Astrocyte (in vitro differentiated cells and primary cell): Measurements from ENCODE around the gene PPP2R5E. TPM values are rescaled to one million over a fixed set of nuclear protein-coding genes. Genes with fewer than 3 reads are reported as not detected.

ENCODE experiments used
- DNase-seq: peaks from one replicate; pipeline ENCODE4 v3.0.0-alpha.2; 2010; ENCODE audit warnings: low read depth
- FAIRE-seq: peaks from 2 replicates; lab custom pipeline; 2011; peaks lifted over from hg19 to GRCh38; lab: Jason Lieb, UNC
- H2AFZ ChIP-seq: 2 replicates; pipeline ENCODE4 v1.6.0; 2012; ENCODE audit warnings: low read depth, low read length, inconsistent platforms
- H3K27ac ChIP-seq: 2 replicates; pipeline ENCODE4 v1.5.1; 2011; ENCODE audit warnings: low read depth, low read length, inconsistent platforms
- H3K27me3 ChIP-seq: 2 replicates; pipeline ENCODE4 v1.6.0; 2011; ENCODE audit warnings: low read length, inconsistent platforms; ENCODE audit not compliant: insufficient read depth
- H3K36me3 ChIP-seq: 2 replicates; pipeline ENCODE4 v1.5.1; 2011; ENCODE audit warnings: low read length, inconsistent platforms; ENCODE audit not compliant: insufficient read depth
- H3K4me1 ChIP-seq: 2 replicates; pipeline ENCODE4 v1.5.1; 2011; ENCODE audit warnings: low read length, inconsistent platforms; ENCODE audit not compliant: insufficient read depth
- H3K4me2 ChIP-seq: 2 replicates; pipeline ENCODE4 v1.6.0; 2012; ENCODE audit warnings: low read length, inconsistent platforms
- H3K4me3 ChIP-seq: 2 replicates; pipeline ENCODE4 v1.5.1; 2011; ENCODE audit warnings: low read depth, mild to moderate bottlenecking, low read length, inconsistent platforms; ENCODE audit not compliant: insufficient read depth
- H3K79me2 ChIP-seq: 2 replicates; pipeline ENCODE4 v1.6.0; 2012; ENCODE audit warnings: mild to moderate bottlenecking, low read length, inconsistent platforms; ENCODE audit not compliant: insufficient read depth
- H3K9ac ChIP-seq: 2 replicates; pipeline ENCODE4 v1.6.0; 2012; ENCODE audit warnings: mild to moderate bottlenecking, low read length, inconsistent platforms
- H3K9me3 ChIP-seq: 2 replicates; pipeline ENCODE4 v1.5.1; 2012; ENCODE audit warnings: low read depth, mild to moderate bottlenecking, low read length, inconsistent platforms; ENCODE audit not compliant: insufficient read depth
- H4K20me1 ChIP-seq: 2 replicates; pipeline ENCODE4 v1.6.0; 2012; ENCODE audit warnings: low read length, inconsistent platforms; ENCODE audit not compliant: insufficient read depth
- H3K27ac Mint-ChIP-seq: one replicate; pipeline ENCODE4 v1.8.0; 2021; ENCODE audit warnings: mild to moderate bottlenecking, mixed read lengths; ENCODE audit not compliant: unreplicated experiment
- H3K27me3 Mint-ChIP-seq: one replicate; pipeline ENCODE4 v1.8.0; 2021; ENCODE audit warnings: low read depth, mixed read lengths; ENCODE audit not compliant: unreplicated experiment
- H3K36me3 Mint-ChIP-seq: one replicate; pipeline ENCODE4 v1.8.0; 2021; ENCODE audit warnings: low read depth, mixed read lengths; ENCODE audit not compliant: unreplicated experiment
- H3K4me1 Mint-ChIP-seq: one replicate; pipeline ENCODE4 v1.8.0; 2021; ENCODE audit warnings: low read depth, mixed read lengths; ENCODE audit not compliant: unreplicated experiment
- H3K4me3 Mint-ChIP-seq: one replicate; pipeline ENCODE4 v1.8.0; 2021; ENCODE audit warnings: mild to moderate bottlenecking, moderate library complexity, mixed read lengths; ENCODE audit not compliant: unreplicated experiment
- H3K9me3 Mint-ChIP-seq: one replicate; pipeline ENCODE4 v1.8.0; 2021; ENCODE audit warnings: mild to moderate bottlenecking, mixed read lengths; ENCODE audit not compliant: unreplicated experiment
- CTCF ChIP-seq: IDR thresholded peaks from 2 replicates; pipeline ENCODE4 v1.5.1; 2011; ENCODE audit warnings: low read depth, mild to moderate bottlenecking, inconsistent platforms, low read length, moderate library complexity; ENCODE audit not compliant: insufficient read depth
- EZH2 ChIP-seq: IDR thresholded peaks from 2 replicates; pipeline ENCODE4 v1.6.1; 2012; ENCODE audit warnings: mild to moderate bottlenecking, low read length, inconsistent platforms; ENCODE audit not compliant: insufficient read depth
- total RNA-seq: library from RNA; stranded (reverse); gene quantifications from 2 replicates; pipeline ENCODE4 v1.2.1, GENCODE V29; 2021

PPP2R5E gene
- total RNA-seq, 1 donor from 2014 or later, result 69.3 TPM

GRCh38 chr14:63394841-63395240, 148.3 kb downstream of the PPP2R5E start:
- Histone ChIP-seq H3K4me3 (no peak overlapping the region), H4K20me1 (peaks cover 3% of the 10 kb centered on the region), H3K27ac (no peak overlapping the region), H3K79me2 (no peaks in the 10 kb centered on the region), H3K9ac (no peak overlapping the region), H3K4me2 (no peak overlapping the region), H3K27me3 (no peaks in the 10 kb centered on the region), H3K36me3 (peaks cover 10% of the 10 kb centered on the region), H3K4me1 (no peaks in the 10 kb centered on the region), H2AFZ (no peak overlapping the region), H3K9me3 (no peaks in the 10 kb centered on the region)
- Mint-ChIP-seq H3K9me3 (no peaks in the 10 kb centered on the region), H3K27ac (no peak overlapping the region), H3K36me3 (peaks cover 10% of the 10 kb centered on the region), H3K4me3 (no peak overlapping the region), H3K27me3 (no peaks in the 10 kb centered on the region), H3K4me1 (peaks cover 7% of the 10 kb centered on the region)
- DNase-seq (no peak), FAIRE-seq (peak; percentile 45)
- TF ChIP-seq EZH2 (no peak), CTCF (no peak)

GRCh38 chr14:63394432-63394831, 148.7 kb downstream of the PPP2R5E start:
- peaks cover 9% of the 10 kb centered on the region for H3K36me3 ChIP-seq
- H3K79me2 ChIP-seq, result no peaks in the 10 kb centered on the region
- H3K27me3 ChIP-seq, result no peaks in the 10 kb centered on the region
- no peak overlapping the region for H2AFZ ChIP-seq
- H3K27ac ChIP-seq, result no peak overlapping the region
- FAIRE-seq (no peak), DNase-seq (no peak)
- Mint-ChIP-seq H3K4me3 (no peak overlapping the region), H3K9me3 (no peaks in the 10 kb centered on the region), H3K27ac (no peak overlapping the region), H3K4me1 (peaks cover 7% of the 10 kb centered on the region), H3K36me3 (peaks cover 10% of the 10 kb centered on the region), H3K27me3 (no peaks in the 10 kb centered on the region)
- H3K4me3 ChIP-seq, result no peak overlapping the region
- H3K4me1 ChIP-seq, result no peaks in the 10 kb centered on the region
- TF ChIP-seq CTCF (no peak), EZH2 (no peak)
- H3K4me2 ChIP-seq, result no peak overlapping the region
- H4K20me1 ChIP-seq, result peaks cover 3% of the 10 kb centered on the region
- no peak overlapping the region for H3K9ac ChIP-seq
- H3K9me3 ChIP-seq, result no peaks in the 10 kb centered on the region

- H3K4me3 Mint-ChIP-seq, result no peak overlapping the region
- peaks cover 3% of the 10 kb centered on the region for H3K36me3 Mint-ChIP-seq
- Histone ChIP-seq H2AFZ (no peak overlapping the region), H3K9ac (no peak overlapping the region), H3K27ac (no peak overlapping the region), H3K36me3 (peaks cover 7% of the 10 kb centered on the region), H3K79me2 (no peaks in the 10 kb centered on the region), H3K4me3 (no peak overlapping the region), H3K9me3 (no peaks in the 10 kb centered on the region), H4K20me1 (peaks cover 3% of the 10 kb centered on the region), H3K27me3 (no peaks in the 10 kb centered on the region), H3K4me2 (no peak overlapping the region), H3K4me1 (no peaks in the 10 kb centered on the region)
- no peaks in the 10 kb centered on the region for H3K9me3 Mint-ChIP-seq
- no peak overlapping the region for H3K27ac Mint-ChIP-seq
- no peaks in the 10 kb centered on the region for H3K27me3 Mint-ChIP-seq
- DNase-seq (no peak), FAIRE-seq (no peak)
- H3K4me1 Mint-ChIP-seq, result peaks cover 7% of the 10 kb centered on the region
- TF ChIP-seq EZH2 (no peak), CTCF (no peak)
These were observed 150.2 kb downstream of the PPP2R5E start for GRCh38 chr14:63393012-63393411.
